Osteocyte (in vitro differentiated cells): ENCODE measurements around the gene ALDOA. TPM values are rescaled to one million over a fixed set of nuclear protein-coding genes. Genes with fewer than 3 reads are reported as not detected.

Source experiments
- DNase-seq: peaks from one replicate; pipeline ENCODE4 v3.0.0; 2021; ENCODE audit warnings: mixed read lengths; ENCODE audit not compliant: unreplicated experiment; ENCODE audit errors: extremely low spot score
- H3K27ac Mint-ChIP-seq: one replicate; pipeline ENCODE4 v1.8.0; 2021; ENCODE audit warnings: mild to moderate bottlenecking, mixed read lengths; ENCODE audit not compliant: unreplicated experiment
- H3K27me3 Mint-ChIP-seq: one replicate; pipeline ENCODE4 v1.8.0; 2021; ENCODE audit warnings: mixed read lengths; ENCODE audit not compliant: unreplicated experiment
- H3K36me3 Mint-ChIP-seq: one replicate; pipeline ENCODE4 v1.8.0; 2021; ENCODE audit warnings: mixed read lengths; ENCODE audit not compliant: unreplicated experiment
- H3K4me1 Mint-ChIP-seq: one replicate; pipeline ENCODE4 v1.8.0; 2021; ENCODE audit warnings: mixed read lengths; ENCODE audit not compliant: unreplicated experiment
- H3K4me3 Mint-ChIP-seq: one replicate; pipeline ENCODE4 v1.8.0; 2021; ENCODE audit warnings: mild to moderate bottlenecking, moderate library complexity, mixed read lengths; ENCODE audit not compliant: unreplicated experiment
- H3K9me3 Mint-ChIP-seq: one replicate; pipeline ENCODE4 v1.8.0; 2021; ENCODE audit warnings: mixed read lengths; ENCODE audit not compliant: unreplicated experiment
- total RNA-seq: library from RNA; stranded (reverse); gene quantifications from 2 replicates; pipeline ENCODE4 v1.2.1, GENCODE V29; 2021
- TF ChIP-seq, protein P1 (sequence below): fragments of 200-600 bp; sonication (generic); IDR thresholded peaks from 2 replicates; pipeline ENCODE4 v1.5.0; 2021; ENCODE audit warnings: antibody characterized with exemption, mild to moderate bottlenecking, moderate library complexity

ALDOA gene
- total RNA-seq, 1 donor from 2014 or later, result 765 TPM

DNA sequence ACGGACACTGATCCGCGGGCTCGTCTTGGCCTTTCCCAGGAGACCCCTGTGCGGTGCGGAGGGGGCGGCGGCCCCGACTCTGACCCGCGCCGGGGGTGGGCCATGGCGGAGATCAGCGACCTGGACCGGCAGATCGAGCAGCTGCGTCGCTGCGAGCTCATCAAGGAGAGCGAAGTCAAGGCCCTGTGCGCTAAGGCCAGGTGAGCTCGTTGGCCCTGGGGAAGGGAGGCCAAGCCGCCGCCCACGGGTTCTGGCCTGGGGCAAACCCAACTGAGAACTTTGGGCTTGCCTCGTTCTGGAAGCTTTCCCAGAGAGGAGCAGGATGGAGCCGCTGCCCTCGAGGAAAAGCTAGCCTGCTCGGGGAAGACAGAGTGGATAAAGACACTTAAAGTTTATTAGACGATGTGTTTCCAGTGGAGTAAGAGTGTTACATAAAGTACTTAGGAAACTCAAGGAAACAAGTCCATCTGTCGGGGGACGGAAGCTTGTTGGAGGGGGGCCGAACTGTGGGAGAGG lies 10.8 kb downstream of the ALDOA start:
- peaks cover 30% of the 10 kb centered on the region for H3K4me1 Mint-ChIP-seq
- no peaks in the 10 kb centered on the region for H3K9me3 Mint-ChIP-seq
- H3K27me3 Mint-ChIP-seq, result no peaks in the 10 kb centered on the region
- peaks cover 19% of the 10 kb centered on the region for H3K36me3 Mint-ChIP-seq
- H3K4me3 Mint-ChIP-seq, result peak overlapping the region; percentile 93
- TF ChIP-seq, protein P1, sequence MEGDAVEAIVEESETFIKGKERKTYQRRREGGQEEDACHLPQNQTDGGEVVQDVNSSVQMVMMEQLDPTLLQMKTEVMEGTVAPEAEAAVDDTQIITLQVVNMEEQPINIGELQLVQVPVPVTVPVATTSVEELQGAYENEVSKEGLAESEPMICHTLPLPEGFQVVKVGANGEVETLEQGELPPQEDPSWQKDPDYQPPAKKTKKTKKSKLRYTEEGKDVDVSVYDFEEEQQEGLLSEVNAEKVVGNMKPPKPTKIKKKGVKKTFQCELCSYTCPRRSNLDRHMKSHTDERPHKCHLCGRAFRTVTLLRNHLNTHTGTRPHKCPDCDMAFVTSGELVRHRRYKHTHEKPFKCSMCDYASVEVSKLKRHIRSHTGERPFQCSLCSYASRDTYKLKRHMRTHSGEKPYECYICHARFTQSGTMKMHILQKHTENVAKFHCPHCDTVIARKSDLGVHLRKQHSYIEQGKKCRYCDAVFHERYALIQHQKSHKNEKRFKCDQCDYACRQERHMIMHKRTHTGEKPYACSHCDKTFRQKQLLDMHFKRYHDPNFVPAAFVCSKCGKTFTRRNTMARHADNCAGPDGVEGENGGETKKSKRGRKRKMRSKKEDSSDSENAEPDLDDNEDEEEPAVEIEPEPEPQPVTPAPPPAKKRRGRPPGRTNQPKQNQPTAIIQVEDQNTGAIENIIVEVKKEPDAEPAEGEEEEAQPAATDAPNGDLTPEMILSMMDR, result no peak
- peak overlapping the region; percentile 96 for H3K27ac Mint-ChIP-seq
- no peak for DNase-seq

DNA sequence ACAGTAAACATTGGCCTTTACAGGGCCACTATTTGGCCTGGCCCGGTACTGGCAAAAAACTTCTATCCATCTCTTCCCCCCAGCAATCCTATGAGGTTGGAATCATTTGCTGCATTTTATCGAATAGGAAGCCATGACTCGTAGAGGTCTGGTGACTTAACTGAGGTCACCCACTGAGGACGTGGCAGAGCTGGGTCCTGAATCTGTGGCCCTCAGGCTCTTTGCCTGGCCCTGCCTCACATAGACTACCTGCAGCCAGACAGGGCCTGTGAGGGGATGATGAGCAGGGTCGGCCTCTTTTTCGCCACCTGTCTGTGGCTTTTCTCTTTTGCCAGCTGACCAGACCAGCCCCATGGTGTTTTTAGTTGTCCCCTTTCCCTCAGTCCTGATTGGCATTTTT lies 12.1 kb downstream of the ALDOA start:
- Mint-ChIP-seq H3K9me3 (no peaks in the 10 kb centered on the region), H3K27me3 (no peaks in the 10 kb centered on the region), H3K4me3 (peak overlapping the region; percentile 93), H3K4me1 (peaks cover 28% of the 10 kb centered on the region), H3K27ac (peak overlapping the region; percentile 96), H3K36me3 (peaks cover 19% of the 10 kb centered on the region)
- TF ChIP-seq, protein P1, result no peak
- DNase-seq, result no peak

DNA sequence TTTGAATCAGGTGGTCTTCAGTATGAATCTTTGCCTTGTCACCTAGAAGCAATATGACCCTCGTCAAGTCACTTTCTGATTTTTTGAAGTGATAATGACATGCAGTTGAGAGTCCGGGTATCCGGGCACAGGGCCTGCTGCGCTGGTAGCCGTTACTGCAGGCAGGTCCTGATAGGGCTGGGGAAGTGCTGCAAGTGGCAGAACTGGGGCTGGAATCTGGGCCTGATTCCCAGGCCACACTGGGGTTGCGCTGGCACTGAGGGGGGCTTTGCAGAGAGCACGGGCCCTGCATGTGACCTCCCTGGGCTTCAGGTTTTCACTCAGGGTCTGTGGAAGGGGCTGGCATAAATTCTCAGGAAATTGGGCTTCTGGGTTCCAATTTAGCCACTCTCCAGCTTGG lies 13.2 kb downstream of the ALDOA start:
- no peak overlapping the region for H3K4me3 Mint-ChIP-seq
- H3K9me3 Mint-ChIP-seq, result no peaks in the 10 kb centered on the region
- TF ChIP-seq, protein P1, result no peak
- H3K4me1 Mint-ChIP-seq, result peaks cover 28% of the 10 kb centered on the region
- no peaks in the 10 kb centered on the region for H3K27me3 Mint-ChIP-seq
- DNase-seq, result no peak
- H3K36me3 Mint-ChIP-seq, result peaks cover 28% of the 10 kb centered on the region
- no peak overlapping the region for H3K27ac Mint-ChIP-seq

DNA sequence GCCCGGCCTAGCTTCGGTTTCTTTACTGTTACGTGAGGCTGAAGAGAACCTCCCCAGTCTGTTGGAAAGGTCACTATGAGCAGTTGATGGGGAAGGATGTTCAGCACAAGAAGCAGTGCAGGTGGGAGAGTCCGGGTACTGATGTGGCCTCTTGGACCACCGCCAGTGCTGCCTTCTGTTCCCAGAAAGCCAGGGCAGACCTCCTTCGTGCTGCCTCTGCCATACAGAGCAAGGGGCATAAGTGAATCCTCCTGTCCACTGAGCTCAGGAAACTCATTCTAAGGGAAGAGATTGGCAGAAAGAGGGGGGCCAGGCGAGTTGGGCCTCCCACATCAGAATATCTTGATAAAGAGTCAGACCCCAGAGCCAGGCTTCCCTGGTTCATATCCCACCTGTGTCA lies 13.9 kb downstream of the ALDOA start:
- Mint-ChIP-seq H3K27me3 (no peaks in the 10 kb centered on the region), H3K36me3 (peaks cover 28% of the 10 kb centered on the region), H3K4me1 (peaks cover 28% of the 10 kb centered on the region), H3K4me3 (no peak overlapping the region), H3K9me3 (no peaks in the 10 kb centered on the region), H3K27ac (no peak overlapping the region)
- TF ChIP-seq, protein P1, result no peak
- no peak for DNase-seq

GRCh38 chr16:30082545-30083090 lies 17.1 kb downstream of the ALDOA start:
- H3K4me1 Mint-ChIP-seq, result peaks cover 6% of the 10 kb centered on the region
- H3K27ac Mint-ChIP-seq, result no peak overlapping the region

More at GRCh38 chr16:30082545-30083090, 17.1 kb downstream of the ALDOA start:
- Mint-ChIP-seq H3K27me3 (no peaks in the 10 kb centered on the region), H3K4me3 (no peak overlapping the region), H3K9me3 (no peaks in the 10 kb centered on the region), H3K36me3 (peaks cover 29% of the 10 kb centered on the region)
- TF ChIP-seq, protein P1, result peak; percentile 15
- DNase-seq, result no peak
